Stimulated activated naive CD8-positive, alpha-beta T cell treated with anti-CD3 and anti-CD28 coated beads, Interleukin-15, Interleukin-2, amounts not matched to agents 100 U/mL and 50 U/mL, for 24 hours (primary cell): ENCODE results near the gene SLC27A5.

Experiments
- ATAC-seq: fragments of 150-1000 bp; cut with Tn5 transposase; one replicate; pipeline ENCODE4 v1.10.0; 2021
- DNase-seq: peaks from one replicate; pipeline ENCODE4 v3.0.0; 2021

SLC27A5 gene, protein sequence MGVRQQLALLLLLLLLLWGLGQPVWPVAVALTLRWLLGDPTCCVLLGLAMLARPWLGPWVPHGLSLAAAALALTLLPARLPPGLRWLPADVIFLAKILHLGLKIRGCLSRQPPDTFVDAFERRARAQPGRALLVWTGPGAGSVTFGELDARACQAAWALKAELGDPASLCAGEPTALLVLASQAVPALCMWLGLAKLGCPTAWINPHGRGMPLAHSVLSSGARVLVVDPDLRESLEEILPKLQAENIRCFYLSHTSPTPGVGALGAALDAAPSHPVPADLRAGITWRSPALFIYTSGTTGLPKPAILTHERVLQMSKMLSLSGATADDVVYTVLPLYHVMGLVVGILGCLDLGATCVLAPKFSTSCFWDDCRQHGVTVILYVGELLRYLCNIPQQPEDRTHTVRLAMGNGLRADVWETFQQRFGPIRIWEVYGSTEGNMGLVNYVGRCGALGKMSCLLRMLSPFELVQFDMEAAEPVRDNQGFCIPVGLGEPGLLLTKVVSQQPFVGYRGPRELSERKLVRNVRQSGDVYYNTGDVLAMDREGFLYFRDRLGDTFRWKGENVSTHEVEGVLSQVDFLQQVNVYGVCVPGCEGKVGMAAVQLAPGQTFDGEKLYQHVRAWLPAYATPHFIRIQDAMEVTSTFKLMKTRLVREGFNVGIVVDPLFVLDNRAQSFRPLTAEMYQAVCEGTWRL

DNA sequence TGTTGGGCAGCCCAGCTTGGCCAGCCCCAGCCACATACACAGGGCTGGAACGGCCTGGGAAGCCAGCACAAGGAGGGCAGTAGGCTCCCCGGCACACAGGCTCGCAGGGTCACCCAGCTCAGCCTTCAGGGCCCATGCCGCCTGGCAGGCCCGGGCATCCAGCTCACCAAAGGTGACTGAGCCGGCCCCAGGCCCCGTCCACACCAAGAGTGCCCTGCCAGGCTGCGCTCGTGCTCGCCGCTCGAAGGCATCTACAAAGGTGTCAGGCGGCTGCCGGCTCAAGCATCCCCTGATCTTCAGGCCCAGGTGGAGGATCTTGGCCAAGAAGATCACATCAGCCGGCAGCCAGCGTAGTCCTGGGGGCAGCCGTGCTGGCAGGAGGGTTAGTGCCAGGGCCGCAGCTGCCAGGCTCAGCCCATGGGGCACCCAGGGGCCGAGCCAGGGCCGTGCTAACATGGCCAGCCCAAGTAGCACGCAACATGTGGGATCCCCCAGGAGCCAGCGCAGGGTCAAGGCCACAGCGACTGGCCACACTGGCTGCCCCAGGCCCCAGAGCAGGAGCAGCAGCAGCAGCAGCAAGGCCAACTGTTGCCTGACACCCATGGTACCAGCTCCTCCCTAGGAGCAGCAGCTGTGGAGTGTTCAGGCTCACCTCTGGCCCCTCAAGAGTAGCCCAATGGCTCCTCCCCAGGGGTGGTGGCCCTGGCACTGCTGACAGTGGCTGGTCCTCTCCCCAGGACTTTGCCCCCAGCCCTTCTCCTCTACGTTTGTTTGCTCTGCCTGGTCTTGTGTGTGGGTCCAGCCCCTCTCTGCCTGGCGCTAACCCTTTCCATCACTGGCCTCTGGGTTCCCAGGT lies at the start of gene SLC27A5:
SLC27A5 (minus strand) TSS at position 640 of the 856 bp plus-strand sequence; CDS start at position 603, 37 bp downstream.
- no peak for ATAC-seq

DNA sequence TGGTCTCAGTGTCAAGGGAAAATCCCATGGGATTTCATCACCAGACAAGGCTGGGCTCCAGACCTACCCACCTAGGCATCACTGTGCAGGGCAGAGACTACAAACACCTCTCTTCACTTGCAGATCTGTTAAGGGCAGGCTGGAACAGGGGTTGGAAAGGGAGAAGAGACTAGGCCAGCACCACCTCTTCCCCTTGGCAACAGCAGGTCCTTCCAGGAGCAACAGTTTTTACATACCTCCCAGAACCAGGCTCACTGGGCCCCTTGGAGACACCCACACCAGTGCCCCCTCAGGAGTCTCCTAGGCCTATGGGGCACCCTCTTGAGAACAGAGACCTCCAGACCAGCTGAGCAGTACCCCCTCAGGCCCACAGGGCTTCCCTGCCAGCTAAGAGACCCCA lies 49.1 kb upstream of the SLC27A5 start:
- DNase-seq: no peak
- ATAC-seq: no peak

More for the DNA sequence above, at the start of gene SLC27A5:
- DNase-seq: no peak

DNA sequence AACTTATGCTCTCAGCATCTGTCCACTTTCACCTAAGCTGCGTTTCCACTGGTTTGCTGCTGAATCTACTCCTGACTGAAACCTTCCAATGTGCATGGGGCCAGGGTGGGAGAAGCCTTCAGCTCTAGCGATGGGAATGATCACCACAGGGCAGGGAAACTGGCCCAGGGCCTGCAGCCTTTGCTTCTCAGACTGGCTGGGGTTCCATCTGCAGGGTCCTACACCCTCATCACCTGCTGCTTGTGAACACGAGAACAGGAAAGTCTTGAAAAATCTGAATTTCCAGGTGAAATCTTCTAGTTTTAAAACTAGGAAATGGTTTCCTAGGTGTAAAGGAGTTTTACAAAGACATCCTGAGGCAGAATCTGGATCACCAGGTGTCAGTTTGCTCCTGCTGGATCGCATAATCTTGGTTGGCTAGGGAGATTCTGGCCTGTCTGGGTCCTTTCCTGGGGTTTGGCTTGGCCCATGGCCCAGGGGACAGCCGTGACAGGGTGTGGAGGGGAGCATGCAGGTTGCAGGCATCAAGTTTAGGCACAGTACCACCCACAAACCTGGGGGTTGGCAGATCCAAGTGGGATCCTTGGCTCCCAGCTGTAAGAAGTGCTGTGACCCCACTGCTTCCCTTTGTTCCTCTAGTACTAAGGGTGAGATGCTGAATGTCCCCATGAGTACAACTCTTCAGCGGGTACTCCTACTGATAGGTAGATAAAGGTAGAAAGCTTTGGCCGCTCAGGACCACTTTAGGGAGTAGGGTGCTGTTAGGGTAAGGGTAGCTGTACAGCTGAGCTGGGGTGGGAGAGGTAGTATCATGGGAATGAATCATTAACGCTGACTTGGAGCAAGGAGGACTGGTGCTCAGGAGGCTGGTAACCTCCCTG lies 48.5 kb upstream of the SLC27A5 start:
- ATAC-seq: no peak
- DNase-seq: no peak

DNA sequence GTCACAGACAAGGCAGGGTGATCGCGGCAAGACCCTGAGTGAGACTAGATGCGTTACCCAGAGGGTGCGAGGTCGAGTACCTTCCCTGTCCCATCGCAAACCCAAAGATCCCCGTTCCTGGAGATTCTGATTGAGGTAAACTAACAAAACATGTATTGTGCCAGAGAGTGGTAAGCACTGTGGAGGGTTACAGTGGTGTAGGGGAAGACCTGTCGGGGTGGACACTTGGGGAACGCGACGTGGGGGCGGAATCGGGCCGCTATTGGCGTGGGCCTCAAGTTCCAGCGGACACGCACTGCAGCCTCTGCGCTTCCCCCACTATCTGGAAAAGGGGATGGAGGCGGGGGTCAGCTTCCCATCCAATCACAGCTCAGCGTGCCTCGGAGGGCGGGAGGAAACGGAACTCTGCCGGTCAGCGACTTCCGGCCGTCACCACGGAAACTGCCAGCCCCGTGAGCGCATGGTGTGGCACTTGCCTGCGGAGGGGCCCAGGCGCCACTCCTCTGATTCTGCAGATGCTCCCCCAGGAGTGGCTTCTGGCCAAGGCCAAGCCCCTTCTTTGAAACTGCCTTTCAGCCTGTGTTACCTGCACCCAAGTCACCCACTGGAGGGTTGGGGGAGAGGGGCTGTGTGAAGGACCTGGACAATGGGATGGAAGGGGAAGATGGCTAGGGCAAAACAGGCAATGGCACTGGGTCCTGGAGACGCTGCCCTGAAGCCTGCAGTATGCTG lies 47.6 kb upstream of the SLC27A5 start:
- DNase-seq: peak; percentile 89
- peak; percentile 25 for ATAC-seq

DNA sequence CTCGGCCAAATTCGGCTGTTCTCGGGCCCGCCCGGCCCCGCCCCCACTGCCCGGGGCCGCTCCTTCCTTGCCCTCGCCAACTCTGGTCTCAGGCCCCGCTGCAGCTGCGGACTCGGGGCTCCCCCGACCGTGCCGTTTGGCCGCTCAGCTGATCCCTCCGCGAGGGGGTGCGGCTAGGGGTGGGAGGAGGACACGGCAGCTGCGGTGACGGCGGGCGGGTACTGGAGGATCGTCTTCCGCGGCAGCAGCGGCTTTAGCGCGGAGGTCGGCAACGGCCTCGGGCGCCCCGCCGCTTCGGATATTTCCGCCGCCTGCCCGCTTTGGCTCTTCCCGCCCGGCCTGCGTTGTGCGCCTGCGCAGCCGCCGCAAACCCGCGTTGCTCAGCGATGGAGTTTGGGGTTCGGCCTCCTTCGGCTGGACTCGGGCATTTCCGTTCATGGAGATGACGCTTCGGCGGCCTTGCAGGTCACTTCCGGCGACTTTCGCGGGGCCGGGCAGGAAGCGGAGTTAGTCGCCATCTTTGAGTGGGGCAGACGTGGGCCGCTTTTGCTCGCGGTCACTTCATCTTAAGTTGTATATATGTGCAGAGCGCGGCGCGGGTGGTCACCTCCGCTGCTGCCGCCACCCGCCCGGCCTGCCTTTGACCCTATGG lies 47.0 kb upstream of the SLC27A5 start:
- DNase-seq (peak; percentile 100), ATAC-seq (peak; percentile 60)

DNA sequence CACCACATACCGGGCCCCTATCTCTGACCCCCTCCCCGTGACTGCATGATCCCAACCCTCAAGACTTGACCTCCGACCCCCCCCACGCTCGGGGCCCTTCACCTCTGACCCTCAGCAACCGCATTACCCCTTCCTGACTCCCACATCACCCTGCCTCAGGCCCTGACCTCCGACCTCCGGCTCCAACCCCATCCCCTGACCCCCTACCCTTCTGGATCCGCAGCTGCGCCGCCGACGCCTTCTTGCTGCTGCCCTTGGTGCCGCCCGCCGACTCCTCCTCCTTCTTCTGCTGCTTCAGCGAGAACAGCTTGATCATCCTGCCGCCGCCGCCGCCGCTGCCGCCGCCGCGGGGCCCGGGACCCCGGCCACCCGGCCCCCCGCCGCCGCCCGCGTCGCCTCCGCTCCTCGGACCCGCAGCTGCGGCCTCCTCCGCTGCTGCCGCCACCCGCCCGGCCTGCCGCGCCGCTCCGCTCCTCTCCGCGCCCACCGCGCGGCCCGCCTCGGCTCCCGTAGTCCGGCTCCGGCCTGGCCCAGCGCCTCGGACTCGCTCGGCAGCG lies 46.4 kb upstream of the SLC27A5 start, which contains the start of gene UBE2M:
UBE2M (minus strand) TSS at position 546 of the 557 bp plus-strand sequence; CDS start at position 316, 230 bp downstream.
- no peak for DNase-seq

DNA sequence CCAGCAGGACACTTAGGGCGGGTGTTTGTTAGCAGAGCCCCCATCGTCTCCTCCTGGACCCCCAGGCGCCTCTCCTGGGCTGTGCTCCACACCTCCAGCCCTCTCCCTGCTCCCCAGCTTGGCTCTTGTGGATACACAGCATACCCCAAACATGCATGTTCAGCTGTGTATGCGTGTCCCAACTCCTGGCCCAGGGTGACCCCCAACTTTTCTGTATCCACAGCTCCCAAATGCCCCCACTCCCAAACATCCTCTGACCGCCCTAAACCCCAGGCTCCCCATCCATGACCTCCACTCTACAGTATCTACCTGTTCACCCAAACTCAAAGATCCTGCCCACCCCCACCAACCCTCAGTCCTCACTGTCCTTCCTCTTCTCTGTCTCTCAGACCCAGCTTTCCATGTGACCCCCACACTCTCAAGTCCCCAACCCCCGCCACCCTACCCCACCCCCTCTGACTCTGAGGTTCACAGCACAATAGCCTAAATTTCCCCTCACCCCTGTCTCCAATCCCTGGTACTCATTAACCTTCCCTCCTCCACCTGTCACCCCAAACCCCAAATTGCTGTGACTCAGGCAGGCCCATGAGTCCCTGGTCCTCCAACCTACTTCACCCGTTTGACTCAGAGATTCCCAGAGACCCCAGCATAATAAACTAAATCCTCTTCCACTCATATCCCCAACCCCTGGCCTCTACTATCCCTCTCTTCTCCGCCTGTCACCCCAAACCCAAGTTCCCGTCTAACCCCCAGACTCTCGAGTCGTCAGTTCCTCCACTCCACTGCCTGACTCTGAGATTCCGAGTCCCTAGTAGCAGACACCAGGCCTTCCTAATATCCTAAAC lies 45.7 kb upstream of the SLC27A5 start:
- ATAC-seq: no peak
- DNase-seq: no peak

More for the DNA sequence above, 46.4 kb upstream of the SLC27A5 start, which contains the start of gene UBE2M:
- no peak for ATAC-seq

DNA sequence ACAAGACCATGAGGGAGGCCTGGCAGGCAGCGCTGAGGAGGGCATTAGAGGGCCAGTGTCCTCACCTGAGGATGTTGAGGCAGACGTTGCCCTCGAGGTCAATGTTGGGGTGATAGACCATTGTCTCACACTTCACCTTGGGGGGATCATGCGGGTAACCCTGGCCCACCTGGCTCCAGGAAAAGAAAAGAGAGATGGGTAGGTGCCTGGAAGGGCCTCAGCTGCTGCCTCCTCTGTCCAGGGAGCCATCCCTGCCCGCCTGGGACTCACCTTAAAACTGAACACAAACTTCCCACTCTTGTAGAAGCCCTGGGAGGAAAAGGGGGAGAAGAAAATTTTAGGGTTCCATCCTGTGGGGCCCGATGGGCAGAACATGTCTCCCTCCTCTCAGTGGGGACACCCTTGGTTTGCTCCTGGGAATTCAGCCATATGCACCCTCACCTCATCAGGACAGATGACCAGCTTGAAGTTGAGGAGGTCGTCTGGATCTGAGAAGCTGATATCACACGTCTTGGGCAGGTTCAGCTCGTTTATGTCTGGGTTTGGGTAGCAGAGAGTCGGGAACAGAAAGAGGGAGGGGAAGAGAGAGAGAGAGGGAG lies 44.9 kb upstream of the SLC27A5 start:
- no peak for ATAC-seq

DNA sequence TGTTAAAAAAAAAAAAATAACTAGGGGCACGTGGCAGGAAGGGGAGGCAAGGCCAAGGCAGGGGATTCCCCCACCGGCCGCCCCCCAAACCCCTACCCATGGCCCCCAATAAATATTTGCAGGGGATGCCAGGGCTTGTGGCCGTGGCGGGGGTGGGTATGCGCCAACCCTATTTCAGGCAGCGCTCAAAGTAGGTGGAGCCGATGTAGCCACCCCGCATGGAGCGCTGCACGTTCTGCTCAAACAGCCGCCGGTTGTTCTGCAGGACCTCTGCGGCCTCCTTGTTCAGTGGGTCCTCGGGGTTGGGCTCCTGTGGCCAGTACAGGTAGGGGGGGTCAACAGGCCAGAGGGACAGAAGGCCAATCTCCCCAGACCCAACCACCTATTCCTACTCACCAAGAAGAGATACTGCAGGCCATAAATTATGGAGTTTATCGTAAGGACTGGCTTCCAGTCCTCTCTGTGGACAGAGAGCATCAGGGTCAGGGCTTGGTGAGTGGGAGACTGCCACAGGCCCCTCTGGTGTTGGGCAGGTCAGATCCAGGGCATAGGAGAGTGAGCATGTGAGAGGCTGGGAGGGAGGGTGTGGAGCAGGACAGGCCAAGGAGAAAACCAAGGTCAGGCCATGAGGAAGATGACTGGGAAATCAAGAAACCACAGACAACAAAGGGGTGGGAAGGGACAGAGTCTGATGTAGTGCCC lies 44.3 kb upstream of the SLC27A5 start:
- ATAC-seq (no peak), DNase-seq (no peak)

More for the DNA sequence above, 44.9 kb upstream of the SLC27A5 start:
- no peak for DNase-seq

DNA sequence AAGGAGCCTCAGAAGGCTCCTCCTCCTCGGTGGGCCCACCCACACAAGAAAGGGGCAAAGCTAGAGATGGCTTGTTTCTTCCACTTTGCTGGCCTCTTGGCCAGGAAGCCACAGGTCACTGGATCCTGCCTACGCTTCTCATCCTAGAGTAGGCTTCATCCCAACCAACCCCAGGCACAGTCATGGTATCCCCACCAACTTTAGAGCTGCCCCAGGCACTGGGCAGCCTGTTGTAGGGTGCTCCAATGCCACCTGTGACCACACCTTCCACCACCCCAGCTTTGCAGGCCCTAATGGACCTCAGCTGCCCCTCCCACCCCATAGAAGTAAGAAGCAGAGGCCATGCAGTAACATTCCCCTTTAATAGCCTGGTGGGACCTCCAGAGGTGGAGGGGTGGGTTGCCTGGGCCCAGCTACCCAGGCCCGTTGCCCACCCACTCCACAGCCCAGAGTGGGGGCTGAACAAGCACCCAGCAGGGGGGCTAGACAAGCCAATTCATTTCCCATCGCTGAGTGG lies 43.6 kb upstream of the SLC27A5 start:
- DNase-seq: no peak
- no peak for ATAC-seq

DNA sequence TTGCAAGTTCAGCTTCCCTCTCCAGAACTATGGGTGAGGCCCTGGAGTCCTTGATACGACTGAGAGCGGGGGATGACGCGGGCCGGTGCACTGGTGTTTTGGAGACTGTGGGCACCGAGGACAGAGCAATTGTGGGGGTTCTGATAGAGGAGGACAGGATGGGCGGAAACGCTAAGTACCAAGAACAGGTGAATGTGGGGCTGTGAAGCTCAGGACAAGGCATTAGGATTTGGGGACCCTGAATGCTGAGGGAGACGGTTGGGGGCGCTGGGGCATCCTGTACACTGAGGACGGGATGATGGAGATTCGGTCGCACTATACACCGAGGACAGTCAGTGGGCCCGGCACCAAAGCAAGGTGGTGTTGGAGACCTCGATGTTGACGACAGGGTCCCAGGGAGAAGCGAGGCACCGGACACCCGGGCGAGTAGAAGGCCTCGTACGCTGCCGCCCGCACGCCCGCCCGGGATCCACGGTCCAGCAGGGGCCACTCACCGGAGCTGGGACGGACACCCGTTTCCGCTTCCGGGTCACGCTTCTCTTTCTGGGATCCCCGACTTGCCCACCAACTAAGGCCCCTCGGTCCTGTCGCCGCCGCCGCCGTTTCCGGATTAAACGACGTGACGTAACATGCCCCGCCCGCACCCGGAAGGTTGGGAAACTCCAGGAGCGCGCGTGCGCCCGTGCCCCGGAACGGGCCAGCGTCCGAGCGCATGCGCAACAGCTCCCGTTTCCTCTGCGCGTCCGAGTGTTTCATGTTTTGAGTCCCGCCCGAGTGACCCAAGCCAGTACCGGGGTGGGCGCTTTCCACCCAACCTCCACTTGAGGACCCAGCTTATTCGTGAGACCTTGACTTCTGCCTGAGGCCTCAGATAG lies 42.9 kb upstream of the SLC27A5 start, which contains the start of gene CHMP2A:
CHMP2A (minus strand) TSS at position 612 of the 875 bp plus-strand sequence. CDS start 893 bp downstream, outside the sequence.
- peak; percentile 50 for ATAC-seq
- DNase-seq: peak; percentile 99

DNA sequence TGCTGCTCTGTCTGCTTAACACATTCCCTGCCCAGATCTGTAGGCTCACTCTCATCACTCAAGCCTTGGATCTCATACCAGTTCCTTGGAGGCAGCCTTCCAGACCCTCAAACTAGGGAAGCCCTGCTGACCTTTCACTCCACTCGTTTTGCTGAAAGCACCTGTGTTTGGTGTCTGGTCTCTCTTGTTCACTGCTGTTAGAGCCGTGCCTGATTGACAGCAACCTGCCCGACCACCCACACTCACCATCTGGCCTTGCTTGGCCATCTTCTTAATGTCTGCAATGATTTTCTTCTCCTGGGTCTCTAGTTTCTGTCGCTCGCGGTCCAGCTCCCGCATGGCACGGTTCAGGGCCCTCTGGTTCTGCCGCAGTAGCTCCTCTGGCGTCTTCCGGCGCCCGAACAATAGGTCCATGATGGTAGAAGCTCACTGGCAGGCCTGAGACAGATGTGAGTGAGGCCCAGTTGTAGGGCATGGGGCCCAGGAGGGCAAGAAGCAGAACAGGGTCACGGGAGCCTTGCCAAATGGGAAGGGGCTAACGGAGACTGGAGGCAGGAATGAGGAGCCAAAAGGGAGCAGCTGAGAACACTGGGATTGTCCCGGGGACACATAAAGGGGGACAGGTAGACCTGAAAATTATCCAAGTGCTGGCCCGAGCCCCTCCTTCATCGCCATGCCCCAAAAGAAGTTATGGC lies 42.2 kb upstream of the SLC27A5 start:
- ATAC-seq: no peak
- no peak for DNase-seq

DNA sequence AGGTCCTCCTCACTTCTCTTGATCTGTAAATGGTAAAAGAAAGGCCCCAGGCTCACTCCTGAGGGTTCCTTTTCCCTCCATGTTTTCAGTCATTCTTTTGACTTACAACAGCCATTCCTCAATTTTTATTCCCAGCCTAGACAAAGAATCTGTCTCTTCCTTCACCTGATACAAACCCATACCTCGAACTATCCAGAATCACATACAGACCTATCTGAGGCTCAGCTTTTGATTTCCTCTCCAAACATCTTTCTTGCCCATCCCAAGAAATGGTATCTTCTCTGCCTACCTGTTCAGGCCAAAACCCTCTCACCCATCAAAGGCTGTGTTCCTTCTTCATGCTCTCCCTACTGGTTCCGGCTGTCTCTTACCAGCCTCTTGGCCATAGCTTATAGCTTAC lies 40.9 kb upstream of the SLC27A5 start:
- DNase-seq (no peak), ATAC-seq (no peak)

DNA sequence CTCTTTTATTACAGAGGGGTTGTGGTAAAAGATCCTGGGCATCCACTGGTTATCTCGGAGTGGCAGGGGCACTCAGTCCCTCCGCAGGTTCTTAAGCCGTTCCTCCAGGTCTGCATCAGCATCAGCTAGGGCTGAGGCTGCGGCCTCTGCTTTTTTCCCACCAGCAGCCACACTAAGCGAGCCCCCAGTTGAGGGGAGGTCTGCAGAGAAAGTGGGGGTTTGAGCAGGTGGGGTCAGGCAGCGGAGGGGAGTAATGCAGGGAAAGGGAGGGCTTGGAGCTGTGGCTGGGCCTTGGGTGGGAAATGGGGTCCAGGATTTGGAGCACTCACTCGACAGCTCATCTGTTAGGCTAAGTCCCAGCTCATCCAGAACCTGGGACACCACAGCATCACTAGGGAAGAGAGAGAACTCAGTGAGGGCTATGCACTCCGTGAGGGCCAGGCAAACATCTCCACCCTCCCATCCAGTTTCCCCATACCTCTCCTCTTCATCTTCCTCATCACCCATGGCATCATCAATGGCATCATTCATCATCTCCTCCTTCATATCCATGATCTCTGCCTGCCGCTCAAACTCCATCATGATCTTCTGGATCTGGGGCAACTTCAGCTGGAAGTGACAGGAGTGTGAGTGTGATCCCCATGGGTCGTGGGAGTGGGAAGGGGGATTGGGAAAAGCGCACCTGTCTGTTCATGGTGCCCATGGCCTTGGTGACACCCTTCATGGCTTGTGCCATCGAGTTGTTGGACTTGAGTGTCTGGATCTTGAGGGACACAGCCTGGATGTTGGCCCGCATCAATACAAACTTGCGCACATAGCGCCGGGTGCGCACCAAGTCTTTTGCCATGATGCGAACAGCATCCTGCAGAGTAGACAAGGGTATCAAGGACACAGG lies 40.0 kb upstream of the SLC27A5 start:
- DNase-seq (no peak), ATAC-seq (no peak)

DNA sequence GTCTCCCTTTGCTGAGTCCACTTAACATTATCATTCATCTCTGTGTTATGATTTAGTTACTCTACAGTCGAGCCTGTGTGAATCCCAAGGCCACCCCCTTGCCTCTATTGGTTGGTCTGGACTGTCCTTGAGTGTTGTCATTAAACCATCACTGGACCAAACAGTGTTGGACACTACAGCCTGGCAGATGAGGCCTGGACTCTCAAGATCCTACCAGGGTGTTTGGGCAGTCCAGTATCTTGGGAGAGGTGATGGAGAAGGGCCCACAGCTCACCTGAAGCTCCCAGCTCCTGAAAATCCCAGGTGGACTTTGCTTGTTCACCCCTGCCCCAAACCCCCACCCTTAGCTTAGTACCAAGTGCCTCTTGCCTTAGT lies 39.3 kb upstream of the SLC27A5 start:
- DNase-seq (no peak), ATAC-seq (no peak)
